Vagina (tissue), 2 donors: ENCODE results near the gene SIGLEC15. TPM values are rescaled to one million over a fixed set of nuclear protein-coding genes. Genes with fewer than 3 reads are reported as not detected.
"Not testable (repeated sequence)": the region's sequence is repeated elsewhere in the genome, so short reads cannot be mapped to it uniquely, and the experiment has no call there.

Source experiments
- DNase-seq, 2 donors: peaks; one replicate each; pipeline ENCODE4 v3.0.0-alpha.2; 2017; ENCODE audit errors: extremely low spot score in 2 of 2
- H3K27ac ChIP-seq: fragments of 200-600 bp; sonication (generic); one replicate; pipeline ENCODE4 v1.5.1; 2019
- H3K27me3 ChIP-seq: fragments of 200-600 bp; sonication (generic); one replicate; pipeline ENCODE4 v1.5.1; 2019
- H3K36me3 ChIP-seq, 2 donors: fragments of 200-600 bp; sonication (generic); one replicate each; pipeline ENCODE4 v1.5.1; 2017 to 2019
- H3K4me1 ChIP-seq: fragments of 200-600 bp; sonication (generic); one replicate; pipeline ENCODE4 v1.5.1; 2019
- H3K4me3 ChIP-seq, 2 donors: fragments of 200-600 bp; sonication (generic); 1 replicate in 1 of 2; 2 replicates in 1 of 2; pipeline ENCODE4 v1.5.1; 2016 to 2019
- H3K9me3 ChIP-seq: fragments of 200-600 bp; sonication (generic); one replicate; pipeline ENCODE4 v1.5.1; 2019
- POLR2A ChIP-seq, 2 donors: fragments of 450-650 bp; IDR thresholded peaks; one replicate each; pipeline ENCODE4 v1.6.1; 2017; ENCODE audit warnings: antibody characterized with exemption in 2 of 2, mild to moderate bottlenecking in 2 of 2, moderate library complexity in 2 of 2
- POLR2AphosphoS5 ChIP-seq, 2 donors: sonication (generic); formaldehyde crosslinking; IDR thresholded peaks; one replicate each; pipeline ENCODE4 v1.9.0; 2017; ENCODE audit warnings: antibody characterized with exemption in 2 of 2, mild to moderate bottlenecking in 2 of 2, low read depth in 1 of 2; ENCODE audit not compliant: insufficient read depth in 1 of 2
- intact Hi-C: fragments of 100-400 bp; cut with DNase I; formaldehyde crosslinking; loops from one replicate; pipeline ENCODE4 v1.15.1; 2023
- total RNA-seq: library from RNA; depleted of rRNA; stranded (reverse); fragments of >200 nt; gene quantifications from one replicate; pipeline ENCODE4 v1.2.3, GENCODE V29; 2016
- TF ChIP-seq, protein P1 (sequence below), 3 experiments: fragments of 450-650 bp in 2 of 3; fragments of 200-600 bp in 1 of 3; sonication (generic) in 1 of 3; IDR thresholded peaks; one replicate each; pipeline ENCODE4 v1.5.1; 2017 to 2019; ENCODE audit warnings: antibody characterized with exemption in 3 of 3, mild to moderate bottlenecking in 2 of 3, moderate library complexity in 2 of 3

Gene SIGLEC15
- total RNA-seq, 1 donor from 2014 or later = not detected

DNA sequence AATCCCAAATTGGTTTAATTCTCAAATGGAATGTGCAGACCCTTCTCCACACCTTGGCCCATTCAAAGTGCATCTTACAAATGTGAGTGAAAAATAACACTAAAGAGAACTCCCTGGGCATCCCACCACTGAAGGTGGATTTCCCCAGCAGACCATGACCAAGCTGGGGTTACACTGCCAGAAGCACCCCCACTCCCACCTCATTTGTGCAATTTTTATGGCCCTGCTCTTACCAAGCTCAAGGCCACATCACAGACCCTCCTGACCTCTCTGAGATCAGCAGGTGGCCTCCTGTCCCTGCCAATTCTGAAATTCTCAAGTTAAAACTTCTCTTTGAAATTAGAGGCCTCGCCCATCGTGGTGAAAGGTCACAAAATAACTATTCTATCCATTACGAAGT, 21.6 kb downstream of the SIGLEC15 start:
- peaks cover 0 to 2% of the 10 kb centered on the region in 2 donors for H3K36me3 ChIP-seq
- no peaks in the 10 kb centered on the region for H3K4me1 ChIP-seq
- no peaks in the 10 kb centered on the region for H3K9me3 ChIP-seq
- intact Hi-C loops = no loop called here
- H3K27ac ChIP-seq = no peak overlapping the region
- H3K4me3 ChIP-seq = no peak overlapping the region
- DNase-seq = no peak
- no peak for TF ChIP-seq POLR2AphosphoS5 (IDR thresholded peaks at IDR 0.05; ENCODE audit: insufficient read depth in 1 of 2, low read depth in 1 of 2)
- TF ChIP-seq, protein P1, sequence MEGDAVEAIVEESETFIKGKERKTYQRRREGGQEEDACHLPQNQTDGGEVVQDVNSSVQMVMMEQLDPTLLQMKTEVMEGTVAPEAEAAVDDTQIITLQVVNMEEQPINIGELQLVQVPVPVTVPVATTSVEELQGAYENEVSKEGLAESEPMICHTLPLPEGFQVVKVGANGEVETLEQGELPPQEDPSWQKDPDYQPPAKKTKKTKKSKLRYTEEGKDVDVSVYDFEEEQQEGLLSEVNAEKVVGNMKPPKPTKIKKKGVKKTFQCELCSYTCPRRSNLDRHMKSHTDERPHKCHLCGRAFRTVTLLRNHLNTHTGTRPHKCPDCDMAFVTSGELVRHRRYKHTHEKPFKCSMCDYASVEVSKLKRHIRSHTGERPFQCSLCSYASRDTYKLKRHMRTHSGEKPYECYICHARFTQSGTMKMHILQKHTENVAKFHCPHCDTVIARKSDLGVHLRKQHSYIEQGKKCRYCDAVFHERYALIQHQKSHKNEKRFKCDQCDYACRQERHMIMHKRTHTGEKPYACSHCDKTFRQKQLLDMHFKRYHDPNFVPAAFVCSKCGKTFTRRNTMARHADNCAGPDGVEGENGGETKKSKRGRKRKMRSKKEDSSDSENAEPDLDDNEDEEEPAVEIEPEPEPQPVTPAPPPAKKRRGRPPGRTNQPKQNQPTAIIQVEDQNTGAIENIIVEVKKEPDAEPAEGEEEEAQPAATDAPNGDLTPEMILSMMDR (IDR thresholded peaks at IDR 0.05) = no peak
- TF ChIP-seq POLR2A (IDR thresholded peaks at IDR 0.05) = no peak
- no peaks in the 10 kb centered on the region for H3K27me3 ChIP-seq

DNA sequence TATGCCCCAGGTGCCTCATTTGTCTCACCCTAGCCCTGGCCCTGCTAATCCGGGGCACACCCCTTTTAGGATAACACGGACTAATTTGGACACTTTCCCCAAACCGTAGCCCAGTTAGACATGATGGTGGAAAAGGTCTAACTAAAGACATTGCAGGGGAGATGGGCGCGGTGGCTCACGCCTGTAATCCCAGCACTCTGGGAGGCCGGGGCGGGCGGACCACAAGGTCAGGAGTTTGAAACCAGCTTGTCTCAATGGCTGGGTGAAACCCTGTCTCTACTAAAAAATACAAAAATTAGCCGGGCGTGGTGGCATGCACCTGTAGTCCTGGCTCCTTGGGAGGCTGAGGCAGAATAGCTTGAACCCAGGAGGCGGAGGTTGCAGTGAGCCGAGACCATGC, 23.2 kb downstream of the SIGLEC15 start:
- H3K4me1 ChIP-seq, H3K9me3 ChIP-seq, intact Hi-C loops, H3K4me3 ChIP-seq, H3K27me3 ChIP-seq, H3K27ac ChIP-seq, DNase-seq: not testable (repeated sequence)
- H3K36me3 ChIP-seq = peaks cover 0 to 16% of the 10 kb centered on the region in 2 donors

DNA sequence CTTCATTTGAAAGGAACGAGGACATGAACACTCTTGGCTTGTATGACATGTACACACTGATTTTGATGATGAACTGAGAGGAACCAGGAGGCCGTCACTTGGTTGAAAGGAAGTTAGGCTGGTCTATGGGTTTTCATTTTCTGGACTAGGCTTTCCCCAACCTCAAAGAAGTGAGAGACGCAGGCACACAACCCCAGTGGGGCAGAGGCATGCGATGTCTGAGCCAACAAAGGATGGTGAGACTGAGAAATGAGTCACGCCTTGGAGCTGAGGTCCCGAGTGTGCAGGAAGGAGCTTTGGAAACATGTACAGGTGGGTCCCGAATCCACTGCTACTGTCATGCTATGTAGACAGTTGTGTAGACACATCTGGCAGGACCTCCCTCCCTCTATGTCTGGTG, 24.1 kb downstream of the SIGLEC15 start:
- Histone ChIP-seq H3K27me3 (no peaks in the 10 kb centered on the region), H3K4me1 (no peaks in the 10 kb centered on the region), H3K9me3 (no peaks in the 10 kb centered on the region), H3K27ac (no peak overlapping the region), H3K4me3 (no peak overlapping the region), H3K36me3 (peaks cover 0 to 24% of the 10 kb centered on the region in 2 donors)
- TF ChIP-seq POLR2A (IDR thresholded peaks at IDR 0.05) = no peak
- TF ChIP-seq POLR2AphosphoS5 (IDR thresholded peaks at IDR 0.05; ENCODE audit: insufficient read depth in 1 of 2, low read depth in 1 of 2) = no peak
- TF ChIP-seq, protein P1 (IDR thresholded peaks at IDR 0.05) = no peak
- intact Hi-C loops = no loop called here
- no peak for DNase-seq

DNA sequence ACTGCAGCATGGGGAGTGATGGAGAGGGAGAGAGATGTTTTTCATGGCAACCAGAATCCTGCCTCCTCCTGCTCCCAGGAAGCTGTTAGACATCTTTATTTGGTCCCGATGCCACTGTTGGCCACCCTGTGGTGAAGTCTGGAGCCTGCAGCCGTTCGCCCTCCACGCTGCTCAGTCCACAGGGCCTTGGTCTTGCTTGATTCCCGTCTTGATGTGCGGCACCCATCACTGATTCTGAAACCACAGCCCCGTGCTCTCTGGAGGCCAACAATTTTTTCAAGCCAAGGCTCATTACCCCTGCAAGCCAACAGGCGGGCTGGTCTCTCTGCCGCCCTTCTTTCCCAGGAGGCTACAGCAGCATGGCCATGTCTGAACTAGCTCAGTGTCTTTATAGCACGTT, 24.5 kb downstream of the SIGLEC15 start:
- TF ChIP-seq POLR2AphosphoS5 (IDR thresholded peaks at IDR 0.05; ENCODE audit: insufficient read depth in 1 of 2, low read depth in 1 of 2) (no peak), POLR2A (IDR thresholded peaks at IDR 0.05) (no peak)
- TF ChIP-seq, protein P1 (IDR thresholded peaks at IDR 0.05) = no peak
- no peak for DNase-seq
- H3K27me3 ChIP-seq = no peaks in the 10 kb centered on the region
- no peak overlapping the region for H3K27ac ChIP-seq
- no peaks in the 10 kb centered on the region for H3K4me1 ChIP-seq
- peaks cover 0 to 24% of the 10 kb centered on the region in 2 donors for H3K36me3 ChIP-seq
- no peak overlapping the region for H3K4me3 ChIP-seq
- intact Hi-C loops = no loop called here
- no peaks in the 10 kb centered on the region for H3K9me3 ChIP-seq

DNA sequence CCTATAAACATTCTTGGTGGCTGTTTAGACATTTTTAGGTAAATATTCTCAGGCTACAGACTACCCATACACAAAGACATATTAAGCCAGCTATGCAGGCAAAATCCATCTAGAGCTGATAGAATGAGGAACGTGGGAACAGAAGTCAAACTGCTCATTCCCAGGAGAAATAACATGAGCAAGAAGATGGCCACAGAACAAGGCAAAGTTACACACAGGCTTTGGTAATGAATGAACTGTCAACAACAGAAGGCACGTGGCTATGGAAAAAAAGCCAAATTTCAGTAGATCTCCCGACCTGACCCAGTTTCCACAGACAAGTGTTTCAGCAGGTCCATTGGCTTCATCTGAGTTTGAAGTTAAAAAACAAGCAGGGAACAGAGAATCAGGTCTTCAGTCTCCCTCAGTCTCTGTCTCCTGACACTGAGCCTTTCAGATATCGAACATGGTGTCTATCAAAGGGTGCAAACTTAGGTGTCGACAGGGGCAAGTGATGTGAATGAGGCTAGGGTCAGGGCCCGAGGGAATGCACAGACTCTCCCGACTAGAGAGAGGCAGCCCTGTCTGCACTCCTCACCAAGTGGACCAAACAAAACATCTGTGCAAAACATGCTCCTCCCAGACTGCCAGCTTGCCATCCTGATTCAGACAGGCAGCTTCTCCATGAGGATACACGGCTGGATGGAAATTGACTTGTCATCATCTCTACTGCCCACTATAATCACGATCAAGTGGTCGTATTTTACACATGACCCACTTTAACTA, 25.9 kb downstream of the SIGLEC15 start:
- H3K4me3 ChIP-seq = no peak overlapping the region
- H3K9me3 ChIP-seq = no peaks in the 10 kb centered on the region
- no peak for TF ChIP-seq POLR2AphosphoS5 (IDR thresholded peaks at IDR 0.05; ENCODE audit: insufficient read depth in 1 of 2, low read depth in 1 of 2)
- TF ChIP-seq, protein P1 (IDR thresholded peaks at IDR 0.05) = no peak
- TF ChIP-seq POLR2A (IDR thresholded peaks at IDR 0.05) = no peak
- H3K27ac ChIP-seq = no peak overlapping the region
- H3K36me3 ChIP-seq = peaks cover 5 to 37% of the 10 kb centered on the region in 2 donors
- no peak for DNase-seq
- no peaks in the 10 kb centered on the region for H3K27me3 ChIP-seq
- intact Hi-C loops = no loop called here
- no peaks in the 10 kb centered on the region for H3K4me1 ChIP-seq
